Esophagus mucosa (tissue), 1 donor: ENCODE data around the gene MYH2. TPM values are rescaled to one million over a fixed set of nuclear protein-coding genes. Genes with fewer than 3 reads are reported as not detected.

ENCODE experiments used
- ATAC-seq: fragments of 200-7000 bp; cut with Tn5 transposase; one replicate; pipeline ENCODE4 v1.9.1; 2020
- total RNA-seq: library from RNA; stranded (reverse); gene quantifications from one replicate; pipeline ENCODE4 v1.2.4, GENCODE V29; 2023
- donor health status: DM: yes; HTN: yes; CAD: no.

Gene MYH2
- total RNA-seq, 1 donor from 2014 or later = 0.56 TPM

DNA sequence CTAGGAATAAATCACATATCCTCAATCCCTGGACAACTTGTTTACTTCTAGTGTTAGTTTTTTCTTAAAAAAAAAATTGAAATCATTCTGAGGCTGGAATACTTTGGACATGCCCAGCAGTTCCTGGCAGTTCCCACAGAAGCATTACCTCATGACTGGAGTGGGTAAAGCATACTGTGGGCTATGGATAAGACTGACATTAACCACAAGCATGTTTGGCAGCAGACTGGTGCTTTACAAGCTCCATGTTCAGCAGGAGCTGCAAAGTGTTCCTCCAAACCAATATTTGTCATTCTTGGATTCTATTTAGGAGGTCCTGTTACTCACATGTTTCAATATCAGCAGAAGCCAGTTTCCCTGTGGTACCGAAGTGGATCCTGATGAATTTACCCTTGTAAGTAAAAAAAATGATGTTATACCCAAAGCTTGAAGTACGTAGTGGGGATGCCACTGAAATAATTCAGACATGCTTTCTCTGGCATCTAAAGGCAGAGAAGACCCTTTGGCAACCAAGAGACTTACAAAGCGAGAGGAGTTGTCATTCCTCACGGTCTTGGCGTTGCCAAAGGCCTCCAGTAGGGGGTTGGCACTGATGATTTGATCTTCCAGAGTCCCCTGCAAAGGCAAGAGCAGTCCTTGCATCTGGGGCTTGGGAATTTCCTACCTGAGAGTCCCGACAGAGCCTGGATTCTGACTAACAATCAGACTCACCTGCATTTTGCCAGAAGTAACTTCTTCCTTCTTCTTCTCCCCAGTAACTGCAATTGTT is 36.0 kb downstream of the MYH2 start:
- ATAC-seq = no peak

DNA sequence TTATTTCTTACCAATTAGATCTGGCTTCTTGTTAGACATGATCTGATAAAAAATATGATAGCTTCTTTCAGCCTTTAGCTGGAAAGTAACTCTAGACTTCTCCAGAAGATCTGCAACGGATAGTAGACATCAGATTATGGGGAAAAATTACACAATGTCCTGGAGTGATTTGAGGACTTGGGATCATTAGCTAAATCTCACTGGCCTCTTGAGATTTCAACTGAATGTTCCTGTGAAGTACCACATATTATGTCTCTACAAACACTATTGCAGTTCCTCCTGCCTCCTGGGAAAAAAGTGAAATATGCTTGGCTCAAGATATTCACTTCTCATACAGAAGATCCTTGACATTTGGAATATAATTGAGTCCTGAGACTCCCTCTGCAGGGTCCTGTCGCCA is 36.6 kb downstream of the MYH2 start:
- ATAC-seq = no peak

DNA sequence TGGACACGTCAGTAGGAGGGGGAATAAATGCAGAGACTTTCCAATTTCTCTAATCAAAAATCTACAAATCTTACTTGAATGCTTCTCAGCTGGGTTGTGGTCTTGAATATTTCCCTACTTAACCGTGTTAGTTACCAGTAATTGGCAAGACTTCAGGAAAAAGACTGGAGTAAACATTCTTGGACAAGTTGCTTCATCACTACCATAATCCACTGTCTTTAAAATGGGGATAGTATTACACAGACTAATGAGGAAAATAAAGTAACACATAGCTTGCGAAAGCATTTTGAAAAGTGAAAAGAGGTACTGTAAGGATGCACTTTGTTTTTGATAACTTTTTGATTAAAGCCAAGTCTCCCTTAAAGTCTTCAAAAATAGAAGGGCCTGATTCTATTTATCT is 49.5 kb downstream of the MYH2 start:
- no peak for ATAC-seq

DNA sequence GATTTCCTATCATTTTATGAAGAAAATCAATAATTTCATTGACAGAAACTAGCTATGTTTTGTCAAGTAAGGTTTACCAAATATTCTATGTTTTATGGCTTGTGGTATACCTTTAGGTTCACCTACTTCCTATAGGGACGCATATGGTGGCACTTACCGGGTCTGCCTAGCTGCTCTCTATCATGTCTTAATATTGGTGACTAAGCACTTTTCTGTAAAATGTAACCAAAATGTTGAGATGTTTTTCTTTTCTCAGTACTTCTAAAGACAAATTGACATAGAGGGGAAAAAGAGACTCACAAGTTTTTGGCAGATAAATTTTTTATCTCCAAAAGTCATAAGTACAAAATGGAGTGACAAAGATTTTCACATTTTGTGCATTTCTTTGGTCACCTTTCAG is 57.5 kb downstream of the MYH2 start:
- no peak for ATAC-seq

DNA sequence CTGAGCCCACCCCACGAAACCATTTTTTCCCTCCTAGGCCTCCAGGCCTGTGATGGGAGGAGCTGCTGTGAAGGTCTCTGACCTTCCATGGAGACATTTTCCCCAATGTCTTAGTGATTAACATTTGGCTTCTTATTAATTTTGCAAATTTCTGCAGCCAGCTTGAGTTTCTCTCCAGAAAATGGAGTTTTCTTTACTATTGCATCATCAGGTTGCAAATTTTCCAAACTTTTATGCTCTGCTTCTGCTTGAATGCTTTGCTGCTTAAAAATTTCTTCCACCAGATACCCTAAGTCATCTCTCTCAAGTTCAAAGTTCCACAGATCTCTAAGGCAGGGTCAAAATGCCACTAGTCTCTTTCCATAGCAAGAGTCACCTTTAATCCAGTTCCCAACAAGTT is 67.2 kb downstream of the MYH2 start:
- ATAC-seq = no peak

DNA sequence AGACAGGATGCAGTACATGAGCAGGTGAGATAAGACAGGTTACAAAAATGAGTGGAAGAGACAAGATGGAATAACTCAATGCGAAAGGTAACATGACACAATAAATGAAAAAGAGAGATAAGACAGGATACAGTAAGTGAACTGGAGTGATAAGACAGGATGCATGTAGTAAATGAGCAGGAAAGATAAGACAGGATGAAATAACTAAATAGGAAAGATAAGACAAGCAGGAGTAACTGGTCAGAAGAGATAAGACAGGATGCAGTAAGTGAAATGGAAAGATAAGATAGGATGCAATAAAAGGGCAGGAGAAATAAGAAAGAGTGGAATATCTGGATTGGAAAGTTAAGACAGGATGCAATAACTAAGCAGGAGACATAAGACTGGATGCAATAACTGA is 71.8 kb downstream of the MYH2 start:
- ATAC-seq = no peak

DNA sequence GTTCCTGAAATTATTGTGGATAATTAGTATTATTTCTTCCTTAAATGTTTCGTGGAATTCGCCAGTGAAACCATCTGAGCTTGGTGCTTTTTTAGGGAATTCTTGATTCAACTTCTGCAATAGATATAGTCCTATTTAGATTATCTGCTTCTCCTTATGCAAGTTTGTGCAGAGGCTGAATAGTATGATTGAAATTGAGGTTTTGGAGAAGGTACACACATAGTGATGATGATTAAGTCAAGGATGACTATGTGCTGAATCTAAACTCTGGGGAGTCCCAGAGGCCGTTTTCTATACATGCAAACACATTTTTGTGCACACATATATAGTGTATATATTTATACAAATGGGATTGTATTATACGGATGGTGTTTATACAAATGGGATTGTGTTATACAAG is 74.9 kb downstream of the MYH2 start:
- ATAC-seq = no peak

DNA sequence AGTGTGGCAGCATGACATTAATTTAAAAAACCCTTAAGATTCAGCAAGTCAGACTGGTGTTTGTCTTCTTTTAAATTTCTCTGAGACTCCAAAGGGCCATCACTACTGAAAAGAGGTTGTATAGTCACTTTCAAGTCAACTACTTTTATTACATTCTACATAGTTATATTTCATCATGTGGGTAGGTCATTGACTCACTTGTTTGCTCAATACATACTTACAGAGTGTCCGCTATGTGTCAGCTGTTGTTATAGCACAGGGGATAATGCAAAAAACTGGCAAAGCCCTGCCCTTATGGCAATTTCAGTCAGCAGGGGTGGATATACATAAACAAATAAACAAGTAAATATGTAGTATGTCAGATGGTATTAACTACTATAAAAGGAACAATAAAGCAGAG is 77.6 kb downstream of the MYH2 start:
- no peak for ATAC-seq

Other genes with a start within 250 kb of the MYH2 start
- 0.16 TPM for gene MYH13, start 176.7 kb downstream of the MYH2 start, total RNA-seq
- gene MYH8, start 127.7 kb downstream of the MYH2 start, total RNA-seq = not detected
- not detected for gene MYH4, start 80.1 kb downstream of the MYH2 start, total RNA-seq
- not detected for gene MYH1, start 31.1 kb downstream of the MYH2 start, total RNA-seq
- 0.52 TPM for gene MYH3, start 107.7 kb upstream of the MYH2 start, total RNA-seq
- 17.3 TPM for gene SCO1, start 147.9 kb upstream of the MYH2 start, total RNA-seq
- gene ADPRM, start 147.9 kb upstream of the MYH2 start, total RNA-seq = 4.5 TPM
- gene TMEM220, start 180.4 kb upstream of the MYH2 start, total RNA-seq = 4.0 TPM